Natural killer cell treated with Interleukin-12 subunit alpha and Interleukin-12 subunit beta and Interleukin-15 and Interleukin-18, amount 100 ng/mL, for 72 hours (primary cell): ENCODE data around the gene RAB11A. TPM values are rescaled to one million over a fixed set of nuclear protein-coding genes. Genes with fewer than 3 reads are reported as not detected.

Source experiments
- ATAC-seq, 2 donors: fragments of 150-1000 bp; cut with Tn5 transposase in 1 of 2; sonication (Bioruptor Pico), chemical (Tn5 transposase) in 1 of 2; 2 replicates each; pipeline ENCODE4 v1.10.0; 2021
- DNase-seq: peaks from one replicate; pipeline ENCODE4 v3.0.0; 2022; ENCODE audit warnings: low spot score
- H3K27ac Mint-ChIP-seq, 2 donors: 1 replicate in 1 of 2; 2 replicates in 1 of 2; pipeline ENCODE4 v1.8.0; 2022; ENCODE audit warnings: mixed read lengths in 2 of 2, mild to moderate bottlenecking in 1 of 2, moderate library complexity in 1 of 2
- H3K27me3 Mint-ChIP-seq, 2 donors: 1 replicate in 1 of 2; 2 replicates in 1 of 2; pipeline ENCODE4 v1.8.0; 2022; ENCODE audit warnings: mixed read lengths in 2 of 2
- H3K36me3 Mint-ChIP-seq: one replicate; pipeline ENCODE4 v1.8.0; 2022; ENCODE audit warnings: mixed read lengths
- H3K4me1 Mint-ChIP-seq, 2 donors: 1 replicate in 1 of 2; 2 replicates in 1 of 2; pipeline ENCODE4 v1.8.0; 2022; ENCODE audit warnings: low read depth in 2 of 2, mixed read lengths in 2 of 2, mild to moderate bottlenecking in 1 of 2
- H3K4me3 Mint-ChIP-seq: one replicate; pipeline ENCODE4 v1.8.0; 2022; ENCODE audit warnings: mixed read lengths
- H3K9me3 Mint-ChIP-seq: 2 replicates; pipeline ENCODE4 v1.8.0; 2022; ENCODE audit warnings: mixed read lengths
- total RNA-seq, 2 donors: library from RNA; stranded (reverse); gene quantifications; one replicate each; pipeline ENCODE4 v1.2.3, GENCODE V29; 2022

The RAB11A gene
- total RNA-seq, 2 donors from 2014 or later = 101 to 164 TPM

GRCh38 chr15:65919353-65919752 is 50.1 kb downstream of the RAB11A start:
- Mint-ChIP-seq H3K27ac (peak overlapping the region in 1 of 2 donors; percentile 81), H3K4me1 (peaks cover 28 to 33% of the 10 kb centered on the region in 2 donors), H3K36me3 (no peaks in the 10 kb centered on the region), H3K27me3 (no peaks in the 10 kb centered on the region), H3K4me3 (no peak overlapping the region), H3K9me3 (no peaks in the 10 kb centered on the region)
- DNase-seq (no peak), ATAC-seq (no peak)

- H3K27me3 Mint-ChIP-seq = no peaks in the 10 kb centered on the region
- no peak overlapping the region for H3K27ac Mint-ChIP-seq
- no peak overlapping the region for H3K4me3 Mint-ChIP-seq
- DNase-seq = no peak
- H3K36me3 Mint-ChIP-seq = no peaks in the 10 kb centered on the region
- no peak for ATAC-seq
- no peaks in the 10 kb centered on the region for H3K9me3 Mint-ChIP-seq
- peaks cover 28 to 33% of the 10 kb centered on the region in 2 donors for H3K4me1 Mint-ChIP-seq
Measured at GRCh38 chr15:65920121-65920520, 50.8 kb downstream of the RAB11A start.

GRCh38 chr15:65920825-65921309 is 51.6 kb downstream of the RAB11A start:
- H3K36me3 Mint-ChIP-seq = no peaks in the 10 kb centered on the region
- ATAC-seq (no peak), DNase-seq (no peak)
- H3K4me3 Mint-ChIP-seq = no peak overlapping the region
- no peak overlapping the region for H3K27ac Mint-ChIP-seq
- no peaks in the 10 kb centered on the region for H3K9me3 Mint-ChIP-seq
- H3K27me3 Mint-ChIP-seq = no peaks in the 10 kb centered on the region
- peaks cover 28% of the 10 kb centered on the region in 2 donors for H3K4me1 Mint-ChIP-seq

DNA sequence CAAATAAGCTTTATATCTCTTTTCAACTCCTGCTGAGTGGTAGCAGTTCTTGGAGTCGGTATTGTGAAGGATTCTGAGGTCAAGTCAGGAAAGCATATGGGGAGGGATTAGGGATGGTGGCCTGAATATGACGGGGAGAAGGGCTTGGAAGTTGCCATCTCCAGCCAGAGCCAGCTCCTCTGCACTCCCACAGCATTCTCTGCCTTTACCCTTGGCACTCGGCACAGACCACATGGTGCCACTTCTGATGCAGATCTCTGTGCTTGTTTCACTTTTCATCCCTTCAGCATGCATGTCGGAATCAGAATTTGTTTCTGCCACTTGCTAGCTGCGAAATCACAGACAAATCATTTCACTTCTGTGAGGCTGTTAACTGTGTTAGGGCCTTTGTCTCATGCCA is 52.5 kb downstream of the RAB11A start:
- Mint-ChIP-seq H3K36me3 (no peaks in the 10 kb centered on the region), H3K4me1 (peaks cover 20 to 23% of the 10 kb centered on the region in 2 donors), H3K4me3 (no peak overlapping the region), H3K9me3 (no peaks in the 10 kb centered on the region), H3K27me3 (no peaks in the 10 kb centered on the region), H3K27ac (no peak overlapping the region)
- no peak for ATAC-seq
- DNase-seq = no peak

DNA sequence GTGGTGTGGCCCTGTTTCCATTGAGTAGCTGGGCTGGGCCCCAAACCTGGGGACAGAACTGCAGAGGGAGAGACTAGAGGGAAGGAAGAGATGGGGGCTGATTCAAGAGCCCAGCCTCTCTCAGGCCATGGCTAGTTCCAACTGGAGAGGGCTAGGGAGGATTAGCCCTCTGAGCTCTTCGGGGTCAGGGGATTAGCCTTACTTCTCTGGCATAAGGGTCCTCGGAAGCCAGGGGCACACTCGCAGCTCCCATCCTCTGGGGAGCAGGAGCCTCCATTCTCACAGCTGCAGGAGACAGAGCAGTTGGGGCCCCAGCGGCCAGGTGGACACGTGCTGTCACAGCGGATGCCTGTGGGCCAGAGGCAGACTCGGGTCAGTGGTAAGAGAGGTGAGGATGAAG is 53.3 kb downstream of the RAB11A start:
- no peak for DNase-seq
- no peak overlapping the region for H3K27ac Mint-ChIP-seq
- peaks cover 12 to 15% of the 10 kb centered on the region in 2 donors for H3K4me1 Mint-ChIP-seq
- no peaks in the 10 kb centered on the region for H3K36me3 Mint-ChIP-seq
- H3K4me3 Mint-ChIP-seq = no peak overlapping the region
- ATAC-seq = no peak
- no peaks in the 10 kb centered on the region for H3K9me3 Mint-ChIP-seq
- no peaks in the 10 kb centered on the region for H3K27me3 Mint-ChIP-seq

DNA sequence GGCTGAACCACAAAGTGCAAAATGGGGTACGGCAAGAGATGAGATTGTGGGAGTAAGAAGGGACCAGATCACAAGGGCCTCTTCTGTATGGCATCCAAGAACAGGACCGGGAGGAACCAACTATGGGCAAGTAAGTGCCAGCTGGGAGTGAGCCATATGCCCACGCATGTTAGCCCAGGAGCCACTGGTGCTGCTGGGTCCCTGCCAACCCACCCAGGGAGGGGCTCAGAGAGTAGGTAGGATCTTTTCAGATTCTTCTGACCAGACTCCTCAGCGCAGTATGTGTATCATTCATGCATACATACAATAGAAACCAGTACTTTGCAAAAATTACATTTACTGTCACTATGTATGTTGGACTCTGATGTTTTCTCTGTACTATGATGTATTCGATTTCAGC is 54.0 kb downstream of the RAB11A start:
- no peak overlapping the region for H3K27ac Mint-ChIP-seq
- H3K4me3 Mint-ChIP-seq = no peak overlapping the region
- no peaks in the 10 kb centered on the region for H3K27me3 Mint-ChIP-seq
- DNase-seq (no peak), ATAC-seq (no peak)
- H3K4me1 Mint-ChIP-seq = peaks cover 7 to 8% of the 10 kb centered on the region in 2 donors
- no peaks in the 10 kb centered on the region for H3K9me3 Mint-ChIP-seq
- H3K36me3 Mint-ChIP-seq = no peaks in the 10 kb centered on the region

- no peak for ATAC-seq
- Mint-ChIP-seq H3K9me3 (no peaks in the 10 kb centered on the region), H3K4me3 (no peak overlapping the region), H3K4me1 (peaks cover 0 to under 1% of the 10 kb centered on the region in 2 donors), H3K27me3 (no peaks in the 10 kb centered on the region), H3K36me3 (no peaks in the 10 kb centered on the region), H3K27ac (no peak overlapping the region)
- no peak for DNase-seq
Measured at GRCh38 chr15:65924004-65924403, 54.7 kb downstream of the RAB11A start.

GRCh38 chr15:65925338-65925737 is 56.0 kb downstream of the RAB11A start:
- H3K4me1 Mint-ChIP-seq = no peaks in the 10 kb centered on the region
- no peaks in the 10 kb centered on the region for H3K36me3 Mint-ChIP-seq
- H3K27ac Mint-ChIP-seq = no peak overlapping the region
- no peak for ATAC-seq
- no peak overlapping the region for H3K4me3 Mint-ChIP-seq
- H3K27me3 Mint-ChIP-seq = no peaks in the 10 kb centered on the region
- no peaks in the 10 kb centered on the region for H3K9me3 Mint-ChIP-seq
- DNase-seq = no peak

GRCh38 chr15:65926459-65926858 is 57.2 kb downstream of the RAB11A start:
- no peak overlapping the region for H3K27ac Mint-ChIP-seq
- DNase-seq (no peak), ATAC-seq (no peak)
- H3K4me1 Mint-ChIP-seq = no peaks in the 10 kb centered on the region
- H3K36me3 Mint-ChIP-seq = no peaks in the 10 kb centered on the region
- H3K4me3 Mint-ChIP-seq = no peak overlapping the region
- H3K27me3 Mint-ChIP-seq = no peaks in the 10 kb centered on the region
- H3K9me3 Mint-ChIP-seq = no peaks in the 10 kb centered on the region

DNA sequence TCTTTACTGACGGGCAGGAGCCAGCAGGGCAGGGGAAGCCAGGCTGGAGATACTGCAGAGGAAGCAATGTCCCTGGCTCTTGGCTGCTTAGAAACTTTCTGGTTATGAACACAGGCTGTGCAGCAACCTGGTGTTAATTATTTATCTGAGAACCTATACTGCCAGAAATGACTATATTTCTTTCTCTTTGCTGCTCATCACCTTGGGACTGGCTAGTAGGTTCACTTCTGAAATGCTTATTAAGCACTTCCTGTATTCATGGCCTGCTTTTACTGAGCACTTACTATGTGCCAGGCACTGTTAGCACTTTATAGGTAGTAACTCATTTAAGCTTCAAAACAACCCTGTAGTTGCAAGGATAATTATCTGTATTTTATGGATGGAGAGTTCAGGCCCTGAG is 57.6 kb downstream of the RAB11A start:
- ATAC-seq (no peak), DNase-seq (no peak)
- Mint-ChIP-seq H3K9me3 (no peaks in the 10 kb centered on the region), H3K4me1 (no peaks in the 10 kb centered on the region), H3K36me3 (no peaks in the 10 kb centered on the region), H3K27me3 (no peaks in the 10 kb centered on the region), H3K4me3 (no peak overlapping the region), H3K27ac (peak overlapping the region in 1 of 2 donors; percentile 2)

DNA sequence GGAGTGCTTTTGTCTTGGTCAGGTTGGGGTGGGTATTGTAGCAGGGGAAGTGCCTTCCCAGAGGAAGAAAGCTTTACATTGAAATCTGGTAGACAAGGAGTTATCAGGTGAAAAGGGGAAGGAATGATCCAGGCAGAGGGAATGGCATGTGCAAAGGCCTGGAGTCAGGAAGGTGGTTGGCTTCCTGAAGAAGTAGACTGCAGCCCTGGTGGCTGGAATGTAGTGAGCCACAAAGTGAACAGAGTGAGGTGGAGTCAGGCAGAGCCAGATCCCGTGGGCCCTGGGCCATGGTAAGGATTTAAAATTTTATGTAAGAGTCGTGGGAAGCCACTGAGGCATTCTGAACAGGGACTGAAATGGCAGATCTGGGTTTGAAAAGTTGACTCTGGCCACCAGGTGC is 58.3 kb downstream of the RAB11A start:
- H3K4me3 Mint-ChIP-seq = no peak overlapping the region
- DNase-seq (no peak), ATAC-seq (no peak)
- H3K9me3 Mint-ChIP-seq = no peaks in the 10 kb centered on the region
- no peaks in the 10 kb centered on the region for H3K4me1 Mint-ChIP-seq
- H3K27me3 Mint-ChIP-seq = peaks cover 0 to 3% of the 10 kb centered on the region in 2 donors
- H3K36me3 Mint-ChIP-seq = no peaks in the 10 kb centered on the region
- H3K27ac Mint-ChIP-seq = peak overlapping the region in 1 of 2 donors; percentile 2

- Mint-ChIP-seq H3K4me3 (no peak overlapping the region), H3K36me3 (no peaks in the 10 kb centered on the region), H3K27ac (no peak overlapping the region), H3K4me1 (no peaks in the 10 kb centered on the region), H3K27me3 (peaks cover 0 to 3% of the 10 kb centered on the region in 2 donors), H3K9me3 (no peaks in the 10 kb centered on the region)
- ATAC-seq (peak in 1 of 2 donors; percentile 27), DNase-seq (no peak)
Measured at GRCh38 chr15:65929573-65929972, 60.3 kb downstream of the RAB11A start.

GRCh38 chr15:65930134-65930533 is 60.8 kb downstream of the RAB11A start:
- Mint-ChIP-seq H3K9me3 (no peaks in the 10 kb centered on the region), H3K36me3 (no peaks in the 10 kb centered on the region), H3K4me1 (no peaks in the 10 kb centered on the region), H3K4me3 (no peak overlapping the region), H3K27ac (no peak overlapping the region), H3K27me3 (peaks cover 0 to 3% of the 10 kb centered on the region in 2 donors)
- DNase-seq (no peak), ATAC-seq (no peak)

DNA sequence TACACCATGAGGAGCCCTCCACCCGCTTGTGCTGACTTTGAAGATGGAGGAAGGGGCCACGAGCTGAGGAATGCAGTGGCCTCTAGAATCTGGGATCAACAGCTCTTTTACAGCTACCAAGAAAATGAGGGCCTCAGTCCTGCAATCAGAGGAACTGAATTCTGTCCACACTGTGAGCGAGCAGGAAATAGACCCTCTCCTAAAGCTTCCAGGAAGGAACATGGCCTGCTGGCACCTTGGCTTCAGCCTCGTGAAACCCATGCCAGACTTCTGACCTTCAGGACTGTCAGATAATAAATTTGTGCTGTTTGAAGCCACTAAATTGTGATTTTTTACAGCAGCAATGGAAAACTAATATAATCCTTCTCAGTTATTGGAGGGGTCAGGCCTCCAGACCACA is 61.9 kb downstream of the RAB11A start:
- H3K27me3 Mint-ChIP-seq = peaks cover 0 to 3% of the 10 kb centered on the region in 2 donors
- H3K27ac Mint-ChIP-seq = no peak overlapping the region
- H3K36me3 Mint-ChIP-seq = no peaks in the 10 kb centered on the region
- DNase-seq = no peak
- no peak for ATAC-seq
- no peaks in the 10 kb centered on the region for H3K4me1 Mint-ChIP-seq
- H3K4me3 Mint-ChIP-seq = no peak overlapping the region
- H3K9me3 Mint-ChIP-seq = no peaks in the 10 kb centered on the region

GRCh38 chr15:65935391-65935790 is 66.1 kb downstream of the RAB11A start:
- Mint-ChIP-seq H3K36me3 (no peaks in the 10 kb centered on the region), H3K4me1 (no peaks in the 10 kb centered on the region), H3K4me3 (no peak overlapping the region), H3K27me3 (peaks cover 0 to 3% of the 10 kb centered on the region in 2 donors), H3K9me3 (no peaks in the 10 kb centered on the region), H3K27ac (no peak overlapping the region)
- DNase-seq (no peak), ATAC-seq (no peak)
